Smooth muscle cell (in vitro differentiated cells): ENCODE results near the gene CTBP2. TPM values are rescaled to one million over a fixed set of nuclear protein-coding genes. Genes with fewer than 3 reads are reported as not detected.

ENCODE experiments used
- DNase-seq: peaks from one replicate; lab custom pipeline; 2025; ENCODE audit not compliant: unreplicated experiment; lab: John Stamatoyannopoulos, UW
- H2AFZ ChIP-seq: fragments of 200-600 bp; sonication (generic); 2 replicates; pipeline ENCODE4 v1.6.0; 2016; ENCODE audit warnings: antibody characterized with exemption, low read depth, mild to moderate bottlenecking
- H3F3A ChIP-seq: fragments of 200-600 bp; sonication (generic); 2 replicates; pipeline ENCODE4 v1.6.0; 2017; ENCODE audit warnings: antibody characterized with exemption, low read depth
- H3K27ac ChIP-seq: fragments of 200-600 bp; sonication (generic); 2 replicates; pipeline ENCODE4 v1.5.1; 2016; ENCODE audit warnings: low read depth, mild to moderate bottlenecking
- H3K27me3 ChIP-seq: fragments of 200-600 bp; sonication (generic); 2 replicates; pipeline ENCODE4 v1.6.1; 2016; ENCODE audit warnings: low read depth, mild to moderate bottlenecking
- H3K36me3 ChIP-seq: fragments of 200-600 bp; sonication (generic); 2 replicates; pipeline ENCODE4 v1.5.1; 2016; ENCODE audit warnings: low read depth
- H3K4me1 ChIP-seq: fragments of 200-600 bp; sonication (generic); 2 replicates; pipeline ENCODE4 v1.5.1; 2016; ENCODE audit warnings: low read depth
- H3K4me2 ChIP-seq: fragments of 200-600 bp; sonication (generic); 2 replicates; pipeline ENCODE4 v1.6.0; 2016; ENCODE audit warnings: mild to moderate bottlenecking
- H3K4me3 ChIP-seq: fragments of 200-600 bp; sonication (generic); 2 replicates; pipeline ENCODE4 v1.5.1; 2016; ENCODE audit warnings: mild to moderate bottlenecking
- H3K79me2 ChIP-seq: fragments of 200-600 bp; sonication (generic); 2 replicates; pipeline ENCODE4 v1.6.0; 2016; ENCODE audit warnings: low read depth, mild to moderate bottlenecking
- H3K9ac ChIP-seq: fragments of 200-600 bp; sonication (generic); 2 replicates; pipeline ENCODE4 v1.6.0; 2016; ENCODE audit warnings: low read depth
- H3K9me3 ChIP-seq: fragments of 200-600 bp; sonication (generic); replicated peaks from 2 replicates; pipeline ENCODE4 v1.5.1; 2016; ENCODE audit warnings: low read depth
- H4K20me1 ChIP-seq: fragments of 200-600 bp; sonication (generic); 2 replicates; pipeline ENCODE4 v1.6.0; 2016; ENCODE audit warnings: low read depth
- CTCF ChIP-seq: fragments of 200-600 bp; sonication (generic); IDR thresholded peaks from 2 replicates; pipeline ENCODE4 v1.5.1; 2017; ENCODE audit warnings: borderline replicate concordance, mild to moderate bottlenecking, antibody characterized with exemption; ENCODE audit not compliant: insufficient read depth, poor library complexity, severe bottlenecking
- WGBS: methylation state at CpG from one replicate; pipeline ENCODE4 v1.1.7; 2016; ENCODE audit warnings: low lambda C conversion rate; 5-methylcytosine and 5-hydroxymethylcytosine counted together
- polyA plus RNA-seq: library from polyadenylated mRNA; unstranded; fragments of >200 nt; fragmentation: Nextera tagmentation; extraction: Ambion mirVana; gene quantifications from 2 replicates; pipeline ENCODE4 v1.2.1, GENCODE V29; 2016
- total RNA-seq: library from RNA; depleted of rRNA; stranded (reverse); fragments of >200 nt; gene quantifications from 2 replicates; pipeline ENCODE4 v1.2.3, GENCODE V29; 2014

The CTBP2 gene
- total and polyA plus RNA-seq, 2 experiments from 2014 or later, result 49.9 to 69.5 TPM

GRCh38 chr10:125177641-125178640, 17.6 kb upstream of the CTBP2 start:
- Histone ChIP-seq H3K4me2 (no peak overlapping the region), H3K27ac (no peak overlapping the region), H3F3A (no peaks in the 10 kb centered on the region), H3K9me3 (no peaks in the 10 kb centered on the region), H3K4me3 (no peak overlapping the region), H2AFZ (no peak overlapping the region), H4K20me1 (no peaks in the 10 kb centered on the region), H3K36me3 (no peaks in the 10 kb centered on the region), H3K27me3 (no peaks in the 10 kb centered on the region), H3K9ac (no peak overlapping the region), H3K79me2 (no peaks in the 10 kb centered on the region), H3K4me1 (no peaks in the 10 kb centered on the region)
- WGBS, result 91% methylated on average over 14 of the region's 14 CpGs
- DNase-seq, result no peak
- no peak for TF ChIP-seq CTCF

GRCh38 chr10:125175807-125176206, 15.4 kb upstream of the CTBP2 start:
- H3F3A ChIP-seq, result no peaks in the 10 kb centered on the region
- no peak for DNase-seq
- no peaks in the 10 kb centered on the region for H3K27me3 ChIP-seq
- H3K4me2 ChIP-seq, result no peak overlapping the region
- no peaks in the 10 kb centered on the region for H3K79me2 ChIP-seq
- no peak overlapping the region for H2AFZ ChIP-seq
- 78% methylated on average over 8 of the region's 8 CpGs for WGBS
- no peaks in the 10 kb centered on the region for H3K36me3 ChIP-seq
- H3K9me3 ChIP-seq, result no peaks in the 10 kb centered on the region
- H3K4me1 ChIP-seq, result no peaks in the 10 kb centered on the region
- no peak for TF ChIP-seq CTCF
- H4K20me1 ChIP-seq, result no peaks in the 10 kb centered on the region
- H3K9ac ChIP-seq, result no peak overlapping the region
- H3K27ac ChIP-seq, result no peak overlapping the region
- no peak overlapping the region for H3K4me3 ChIP-seq

- no peaks in the 10 kb centered on the region for H3K79me2 ChIP-seq
- H2AFZ ChIP-seq, result no peak overlapping the region
- no peaks in the 10 kb centered on the region for H3K36me3 ChIP-seq
- no peak overlapping the region for H3K4me2 ChIP-seq
- H3K27ac ChIP-seq, result no peak overlapping the region
- H3F3A ChIP-seq, result no peaks in the 10 kb centered on the region
- no peak for DNase-seq
- WGBS, result 57% methylated on average over 9 of the region's 9 CpGs
- H3K9ac ChIP-seq, result no peak overlapping the region
- no peaks in the 10 kb centered on the region for H3K9me3 ChIP-seq
- H3K4me3 ChIP-seq, result no peak overlapping the region
- no peaks in the 10 kb centered on the region for H4K20me1 ChIP-seq
- H3K27me3 ChIP-seq, result no peaks in the 10 kb centered on the region
- no peak for TF ChIP-seq CTCF
- no peaks in the 10 kb centered on the region for H3K4me1 ChIP-seq
These were observed 14.0 kb upstream of the CTBP2 start for GRCh38 chr10:125174360-125174759.
